WTC11 (cell line): ENCODE data around the gene AKAP6.

Source experiments
- ATF6 ChIP-seq: sonication (generic); formaldehyde crosslinking; IDR thresholded peaks from 2 replicates; pipeline ENCODE4 v1.8.1; 2023; ENCODE audit warnings: mild to moderate bottlenecking, missing genetic modification reagents
- CREB1 ChIP-seq: sonication (generic); formaldehyde crosslinking; IDR thresholded peaks from 2 replicates; pipeline ENCODE4 v1.8.0; 2023; ENCODE audit warnings: mild to moderate bottlenecking, missing genetic modification reagents
- CTCF ChIP-seq: fragments of 200-600 bp; IDR thresholded peaks from 2 replicates; pipeline ENCODE4 v1.8.0; 2022; ENCODE audit warnings: antibody characterized with exemption
- E2F5 ChIP-seq: sonication (generic); formaldehyde crosslinking; IDR thresholded peaks from 2 replicates; pipeline ENCODE4 v1.8.1; 2022; ENCODE audit warnings: mild to moderate bottlenecking, moderate library complexity, missing genetic modification reagents
- MAX ChIP-seq: sonication (generic); formaldehyde crosslinking; IDR thresholded peaks from 2 replicates; pipeline ENCODE4 v1.8.0; 2022; ENCODE audit warnings: mild to moderate bottlenecking, missing genetic modification reagents
- MXD4 ChIP-seq: fragments of 250-450 bp; sonication (Bioruptor Pico); IDR thresholded peaks from 2 replicates; pipeline ENCODE4 v1.8.0; 2021; ENCODE audit warnings: mild to moderate bottlenecking, moderate library complexity, borderline replicate concordance
- USF2 ChIP-seq: sonication (generic); formaldehyde crosslinking; IDR thresholded peaks from 2 replicates; pipeline ENCODE4 v1.8.1; 2023; ENCODE audit warnings: mild to moderate bottlenecking, missing genetic modification reagents, moderate library complexity
- ZMAT4 ChIP-seq: fragments of 250-450 bp; sonication (Bioruptor Pico); IDR thresholded peaks from 2 replicates; pipeline ENCODE4 v1.9.0; 2021; ENCODE audit warnings: mild to moderate bottlenecking

GRCh38 chr14:32304296-32304695, 24.8 kb upstream of the AKAP6 start:
- TF ChIP-seq USF2 (no peak), CTCF (no peak), E2F5 (CRISPR knock-in tag) (no peak), ZMAT4 (CRISPR knock-in tag) (no peak), ATF6 (CRISPR knock-in tag) (no peak), MAX (CRISPR knock-in tag) (no peak), MXD4 (CRISPR knock-in tag) (no peak), CREB1 (CRISPR knock-in tag) (no peak)
